HG03460 (cell line): ENCODE data around the gene SALL2.

Experiments used
- ATAC-seq: cut with Tn5 transposase; IDR thresholded peaks from one replicate; pipeline ENCODE4 v1.9.1; 2021; ENCODE audit not compliant: unreplicated experiment

The SALL2 gene

GRCh38 chr14:21528381-21529348, 2.5 kb upstream of the SALL2 start:
- ATAC-seq: no peak

- no peak for ATAC-seq
Observed at GRCh38 chr14:21527318-21527679, 1.2 kb upstream of the SALL2 start.

DNA sequence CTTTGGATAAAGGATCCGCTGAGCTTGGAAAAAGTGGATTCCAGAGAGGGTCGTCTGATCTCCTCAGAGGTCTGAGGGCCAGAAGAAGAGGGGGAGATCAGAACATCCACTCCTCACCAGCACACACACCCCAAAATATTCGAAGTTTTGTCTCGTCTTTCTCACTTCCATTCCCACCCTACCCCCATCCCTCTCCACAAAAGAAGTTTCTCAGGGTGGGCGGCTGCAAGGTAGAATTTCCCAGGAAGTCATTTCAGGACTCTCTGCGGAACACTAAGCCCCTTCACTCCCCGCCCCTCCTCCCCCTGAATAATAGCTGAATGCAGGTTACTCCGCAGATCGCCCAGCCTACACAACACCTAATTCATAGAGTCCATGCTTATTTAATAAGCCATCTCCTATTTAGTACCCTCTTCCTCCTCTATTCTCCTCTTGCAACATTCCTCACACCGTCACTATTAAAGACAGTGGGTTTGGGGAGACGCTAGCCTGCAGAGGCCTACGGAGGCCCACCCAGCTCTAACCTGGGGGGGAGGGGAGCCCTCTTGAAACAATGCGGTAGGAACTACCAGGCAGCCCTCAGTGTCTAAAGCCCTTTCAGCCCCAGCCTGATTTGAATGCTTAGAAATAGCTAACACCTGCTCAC, 649 bp upstream of the SALL2 start:
- no peak for ATAC-seq

DNA sequence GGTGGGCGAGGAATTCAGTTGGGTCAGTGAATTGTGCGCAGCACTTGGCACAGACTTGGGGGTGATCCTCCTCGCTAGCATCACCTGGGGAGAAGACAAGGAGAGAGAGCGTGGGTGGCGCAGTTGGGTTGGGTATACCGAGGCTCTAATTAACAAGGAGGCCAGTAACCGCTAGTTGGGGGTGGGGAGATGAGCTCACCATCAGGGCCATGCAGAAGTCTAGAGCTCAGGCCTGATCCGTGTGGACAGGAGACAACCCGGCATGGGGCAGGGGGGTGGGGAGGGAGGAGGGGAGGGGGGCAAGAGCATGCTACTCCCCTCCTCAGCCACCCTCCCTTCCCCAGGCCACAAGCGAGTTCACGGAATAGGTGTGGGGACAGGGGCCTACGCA, 580 bp downstream of the SALL2 start:
- ATAC-seq: no peak

GRCh38 chr14:21524575-21525490, 1.3 kb downstream of the SALL2 start:
- ATAC-seq: no peak

DNA sequence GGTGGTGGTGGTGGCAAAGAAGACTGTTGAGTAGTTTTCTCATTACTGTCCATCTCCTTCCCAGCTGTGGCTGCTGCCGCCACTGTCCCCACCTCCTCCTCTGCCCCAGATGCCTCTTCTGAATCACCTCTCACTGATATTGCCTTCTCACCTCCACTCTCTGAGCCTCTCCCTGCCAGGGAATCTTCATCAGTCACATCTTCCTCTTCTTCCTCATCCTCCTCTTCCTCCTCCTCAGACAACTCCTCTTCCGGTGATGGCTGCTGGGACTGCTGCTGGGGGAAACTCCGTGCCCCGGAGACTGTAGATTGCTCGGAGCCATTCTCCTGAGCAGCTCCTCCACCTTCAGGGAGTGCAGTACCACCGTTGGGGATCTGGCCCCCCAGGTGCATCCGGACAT, 2.9 kb downstream of the SALL2 start:
- ATAC-seq: no peak

DNA sequence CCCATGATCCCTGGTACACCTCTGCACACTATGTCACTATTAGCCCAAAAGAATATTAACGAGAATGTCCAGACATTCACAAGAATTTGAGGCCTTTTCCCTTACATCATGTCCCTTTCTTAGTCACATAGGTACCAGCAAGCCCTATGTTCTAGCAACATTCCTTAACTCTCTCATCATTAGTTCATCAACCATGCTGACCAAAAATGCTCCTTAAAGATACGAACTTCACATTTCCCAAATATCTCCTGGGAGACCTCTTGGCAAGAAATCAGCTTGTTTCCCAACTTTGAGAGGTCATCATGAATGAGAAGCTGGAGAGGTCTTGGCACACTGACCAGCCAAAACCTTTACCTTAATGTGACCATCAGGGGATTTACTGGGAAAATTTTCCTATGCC, 4.6 kb downstream of the SALL2 start:
- no peak for ATAC-seq

GRCh38 chr14:21520767-21521166, 5.4 kb downstream of the SALL2 start:
- ATAC-seq: no peak

DNA sequence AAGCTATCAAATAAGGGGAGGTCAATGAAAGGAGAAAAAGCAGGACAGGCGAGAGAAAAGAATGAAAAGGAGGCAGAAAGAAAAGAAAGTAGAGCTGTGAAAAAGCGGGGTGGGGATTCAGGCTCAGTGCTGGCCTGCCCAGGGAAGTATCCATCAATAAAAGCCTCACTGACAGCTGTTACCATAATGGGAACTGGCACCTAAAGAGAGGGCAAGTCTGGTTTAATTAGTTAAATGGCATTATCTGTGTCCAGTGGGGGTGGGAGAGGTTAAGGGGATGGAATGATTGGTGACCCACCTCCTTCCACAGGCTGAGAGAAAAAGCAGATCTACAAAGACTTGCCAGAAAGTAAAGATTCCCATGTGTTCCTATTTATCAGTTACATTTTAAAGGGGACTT, 7.4 kb downstream of the SALL2 start:
- no peak for ATAC-seq

DNA sequence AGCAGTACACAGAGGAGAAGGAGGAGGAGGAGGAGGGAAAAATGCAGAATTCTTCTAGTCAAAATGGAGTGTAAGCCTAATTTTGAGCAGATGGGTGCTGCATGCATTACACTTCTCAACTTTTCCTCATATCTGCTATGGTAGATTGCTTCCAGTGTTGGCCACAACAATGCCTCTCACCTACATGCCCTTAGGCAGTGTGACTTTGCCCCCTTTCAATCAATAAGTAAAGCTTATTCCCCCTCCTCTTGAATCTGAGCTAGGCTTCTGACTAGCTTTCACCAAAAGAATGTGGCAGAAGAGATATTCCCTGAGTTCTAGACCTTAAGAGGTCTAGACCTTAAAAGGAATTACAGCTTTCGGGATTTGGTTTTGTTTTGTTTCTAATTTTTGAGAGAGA, 11.8 kb downstream of the SALL2 start:
- ATAC-seq: no peak

DNA sequence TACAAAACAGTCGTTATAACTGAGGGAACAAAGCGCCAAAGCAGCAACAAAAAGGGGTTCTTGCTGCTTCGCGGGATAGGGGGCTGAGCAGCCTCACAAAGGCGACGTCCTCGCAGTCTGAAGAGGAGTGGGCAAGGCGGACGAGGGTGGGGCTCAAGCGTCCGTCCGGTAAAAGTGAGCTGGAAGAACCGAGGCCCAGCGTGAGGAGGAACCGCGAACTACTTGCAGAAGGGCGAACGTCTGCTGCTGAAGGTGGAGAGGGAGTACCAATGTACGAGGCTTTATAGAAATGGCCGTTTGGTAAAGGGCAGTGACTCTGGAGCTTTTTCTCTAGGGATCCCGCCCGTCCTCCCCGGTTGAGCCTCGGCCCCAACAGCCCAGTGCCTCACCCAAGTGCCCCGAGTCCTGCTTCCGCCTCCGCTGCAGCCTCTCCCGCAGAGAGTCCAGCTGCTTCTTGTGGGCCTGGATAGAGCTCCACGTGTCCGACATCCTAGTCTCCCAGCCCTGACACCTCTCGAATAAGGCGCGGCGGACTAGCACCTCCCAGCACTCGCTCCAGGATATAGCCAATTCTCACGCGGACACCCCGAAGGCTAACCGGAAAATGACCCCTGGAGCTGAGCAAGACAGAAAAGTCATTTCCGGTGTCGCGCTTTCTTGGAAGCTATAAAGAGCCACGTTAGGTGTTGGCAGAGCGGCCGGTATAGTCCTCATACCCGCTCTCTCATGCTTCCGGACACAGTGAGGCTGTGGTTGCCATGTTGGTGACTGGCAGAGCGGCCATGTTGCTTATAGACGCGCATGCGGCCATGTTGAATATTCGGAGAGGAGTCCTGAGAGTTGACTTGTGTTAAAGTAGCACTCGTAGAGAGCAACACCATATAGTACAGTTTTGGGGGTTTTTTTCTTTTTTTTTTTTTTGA, 15.2 kb downstream of the SALL2 start, which contains the start of gene METTL3:
METTL3 (minus strand) TSS at position 606 of the 923 bp plus-strand sequence; CDS start at position 489, 117 bp downstream.
- peak; percentile 97 for ATAC-seq

GRCh38 chr14:21509432-21510143, 16.6 kb downstream of the SALL2 start:
- no peak for ATAC-seq

GRCh38 chr14:21506557-21506956, 19.6 kb downstream of the SALL2 start:
- ATAC-seq: no peak

- ATAC-seq: peak; percentile 70
Observed at GRCh38 chr14:21505012-21505553, 21.1 kb downstream of the SALL2 start.

GRCh38 chr14:21503376-21503775, 22.8 kb downstream of the SALL2 start:
- ATAC-seq: no peak

DNA sequence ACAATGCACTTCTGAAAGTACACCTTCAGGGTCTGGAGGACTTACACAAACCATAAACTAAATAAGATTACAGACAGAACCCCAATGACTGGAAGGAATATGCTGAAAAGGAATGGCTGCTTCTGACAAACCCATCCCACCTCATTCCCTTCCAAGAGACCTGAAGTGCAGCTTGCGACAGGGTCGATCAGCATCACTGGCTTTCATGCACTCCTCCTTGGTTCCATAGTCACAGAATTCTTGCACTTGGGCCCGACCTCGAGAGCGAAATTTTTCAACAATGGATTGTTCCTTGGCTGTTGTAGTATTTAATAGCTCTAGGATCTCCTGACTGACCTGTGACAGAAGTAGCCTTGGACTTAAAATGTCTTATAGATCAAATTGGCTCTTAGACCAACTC, 24.6 kb downstream of the SALL2 start:
- no peak for ATAC-seq

DNA sequence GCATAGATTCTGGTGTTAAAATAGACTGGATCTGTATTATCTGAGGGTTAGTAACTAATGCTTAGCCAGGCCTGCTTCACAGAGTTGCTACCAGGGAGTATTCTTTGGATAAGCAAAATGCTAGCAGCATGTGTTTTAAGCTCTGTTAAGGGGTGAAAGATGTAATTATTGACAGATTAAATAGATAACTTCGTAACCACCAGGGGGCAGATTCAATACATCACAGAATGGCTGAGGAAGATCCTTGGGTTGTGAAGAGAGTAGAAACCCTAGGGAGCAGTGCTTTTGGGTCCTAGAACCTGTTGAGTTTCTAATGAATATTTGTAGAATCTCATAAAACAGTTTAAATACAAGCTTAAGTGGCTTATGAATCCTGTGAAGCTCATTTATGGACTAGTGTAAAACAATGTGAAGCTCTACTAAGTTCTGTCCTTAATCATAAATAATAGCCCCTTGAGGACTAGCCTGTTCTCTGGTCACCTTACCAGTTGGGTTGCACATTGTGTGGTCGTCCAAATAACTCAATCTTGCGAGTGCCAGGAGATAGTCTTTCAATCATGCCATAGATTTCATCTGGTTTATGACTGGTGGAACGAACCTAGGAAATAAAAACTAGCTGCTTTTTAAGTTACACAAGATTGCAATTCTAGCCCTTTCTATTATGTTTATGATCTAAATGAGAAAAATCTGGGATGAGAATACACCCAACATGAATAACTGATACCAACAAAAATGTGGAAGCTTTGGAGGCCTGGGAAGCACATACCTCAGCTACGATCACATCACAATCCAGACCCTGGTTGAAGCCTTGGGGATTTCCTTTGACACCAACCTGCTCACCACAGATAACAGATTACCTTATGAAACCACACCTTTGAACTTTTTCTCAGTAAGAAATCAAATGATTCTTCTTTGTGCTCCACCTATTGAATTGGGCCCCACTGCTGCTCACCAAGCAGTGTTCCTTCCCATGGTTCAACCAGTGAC, 27.3 kb downstream of the SALL2 start:
- no peak for ATAC-seq

DNA sequence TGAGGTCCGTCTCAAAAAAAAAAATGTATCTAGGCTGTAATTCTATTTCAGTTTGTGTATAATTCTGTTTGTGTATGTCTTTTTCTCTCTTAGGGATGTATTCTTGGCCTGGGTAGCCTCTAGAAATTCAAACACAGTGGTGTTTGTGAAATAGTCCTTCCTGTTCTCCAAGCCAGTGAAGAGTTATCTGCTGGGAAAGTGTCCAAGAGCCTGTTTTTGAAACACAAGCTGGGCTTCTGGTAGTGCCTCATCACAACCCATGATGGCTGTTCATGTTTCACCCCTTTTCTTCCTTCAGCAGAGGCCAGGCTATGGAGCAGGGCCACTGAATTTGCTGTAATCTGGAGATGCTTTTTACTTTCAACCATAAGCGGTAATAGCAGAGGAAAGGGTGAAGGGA, 29.7 kb downstream of the SALL2 start:
- no peak for ATAC-seq
